GM12801 (cell line): ENCODE data around the gene NEMP2.

Experiments used
- TF ChIP-seq, protein P1 (sequence below): IDR thresholded peaks from one replicate; pipeline ENCODE4 v1.5.1; 2011; ENCODE audit warnings: control low read depth; ENCODE audit not compliant: insufficient read length; ENCODE audit errors: extremely low read depth

The NEMP2 gene, protein sequence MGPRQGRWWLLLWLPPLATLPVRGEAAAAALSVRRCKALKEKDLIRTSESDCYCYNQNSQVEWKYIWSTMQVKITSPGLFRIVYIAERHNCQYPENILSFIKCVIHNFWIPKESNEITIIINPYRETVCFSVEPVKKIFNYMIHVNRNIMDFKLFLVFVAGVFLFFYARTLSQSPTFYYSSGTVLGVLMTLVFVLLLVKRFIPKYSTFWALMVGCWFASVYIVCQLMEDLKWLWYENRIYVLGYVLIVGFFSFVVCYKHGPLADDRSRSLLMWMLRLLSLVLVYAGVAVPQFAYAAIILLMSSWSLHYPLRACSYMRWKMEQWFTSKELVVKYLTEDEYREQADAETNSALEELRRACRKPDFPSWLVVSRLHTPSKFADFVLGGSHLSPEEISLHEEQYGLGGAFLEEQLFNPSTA

DNA sequence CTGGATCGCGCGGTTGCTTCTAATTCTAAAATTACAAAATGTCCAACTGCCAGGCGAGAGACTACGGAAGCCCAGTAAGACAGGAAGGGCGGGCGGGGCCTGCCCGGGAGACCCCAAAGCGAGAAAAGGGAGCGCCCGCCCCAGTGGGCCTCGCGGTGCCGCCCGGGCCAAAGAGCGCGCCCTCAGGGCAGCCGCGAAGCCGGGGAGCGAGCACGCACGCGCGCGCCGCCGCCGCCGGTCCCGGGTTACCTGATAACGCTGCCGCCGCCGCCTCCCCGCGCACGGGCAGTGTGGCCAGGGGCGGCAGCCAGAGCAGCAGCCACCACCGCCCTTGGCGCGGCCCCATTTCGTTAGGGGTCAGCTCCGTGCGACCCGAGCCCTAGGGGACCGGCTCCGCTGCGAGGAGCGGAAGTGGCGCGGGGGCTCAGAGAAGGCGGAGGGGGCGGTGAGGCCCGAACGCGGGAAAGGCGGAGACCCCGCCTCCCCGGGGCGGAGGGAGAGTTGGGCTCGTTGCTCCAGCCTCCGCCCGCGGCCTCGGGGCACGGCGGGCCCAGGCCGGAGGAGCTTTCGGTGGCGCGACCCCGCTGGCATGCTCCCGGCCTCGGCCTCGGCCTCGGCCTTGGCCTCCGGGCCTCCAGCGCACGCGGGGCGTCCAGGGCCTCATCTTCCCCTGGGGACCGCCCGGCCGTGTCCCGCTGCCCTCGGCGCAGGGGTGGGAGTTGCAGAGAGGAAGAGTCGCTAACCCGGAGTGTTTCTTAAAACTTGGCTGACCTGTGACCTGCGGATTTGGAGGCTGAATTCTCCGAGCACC lies at the start of gene NEMP2:
Gene NEMP2 (minus strand): TSS at position 413 of the 811 bp plus-strand sequence. CDS start 67 bp downstream, at position 346.
- TF ChIP-seq, protein P1, sequence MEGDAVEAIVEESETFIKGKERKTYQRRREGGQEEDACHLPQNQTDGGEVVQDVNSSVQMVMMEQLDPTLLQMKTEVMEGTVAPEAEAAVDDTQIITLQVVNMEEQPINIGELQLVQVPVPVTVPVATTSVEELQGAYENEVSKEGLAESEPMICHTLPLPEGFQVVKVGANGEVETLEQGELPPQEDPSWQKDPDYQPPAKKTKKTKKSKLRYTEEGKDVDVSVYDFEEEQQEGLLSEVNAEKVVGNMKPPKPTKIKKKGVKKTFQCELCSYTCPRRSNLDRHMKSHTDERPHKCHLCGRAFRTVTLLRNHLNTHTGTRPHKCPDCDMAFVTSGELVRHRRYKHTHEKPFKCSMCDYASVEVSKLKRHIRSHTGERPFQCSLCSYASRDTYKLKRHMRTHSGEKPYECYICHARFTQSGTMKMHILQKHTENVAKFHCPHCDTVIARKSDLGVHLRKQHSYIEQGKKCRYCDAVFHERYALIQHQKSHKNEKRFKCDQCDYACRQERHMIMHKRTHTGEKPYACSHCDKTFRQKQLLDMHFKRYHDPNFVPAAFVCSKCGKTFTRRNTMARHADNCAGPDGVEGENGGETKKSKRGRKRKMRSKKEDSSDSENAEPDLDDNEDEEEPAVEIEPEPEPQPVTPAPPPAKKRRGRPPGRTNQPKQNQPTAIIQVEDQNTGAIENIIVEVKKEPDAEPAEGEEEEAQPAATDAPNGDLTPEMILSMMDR, result no peak

DNA sequence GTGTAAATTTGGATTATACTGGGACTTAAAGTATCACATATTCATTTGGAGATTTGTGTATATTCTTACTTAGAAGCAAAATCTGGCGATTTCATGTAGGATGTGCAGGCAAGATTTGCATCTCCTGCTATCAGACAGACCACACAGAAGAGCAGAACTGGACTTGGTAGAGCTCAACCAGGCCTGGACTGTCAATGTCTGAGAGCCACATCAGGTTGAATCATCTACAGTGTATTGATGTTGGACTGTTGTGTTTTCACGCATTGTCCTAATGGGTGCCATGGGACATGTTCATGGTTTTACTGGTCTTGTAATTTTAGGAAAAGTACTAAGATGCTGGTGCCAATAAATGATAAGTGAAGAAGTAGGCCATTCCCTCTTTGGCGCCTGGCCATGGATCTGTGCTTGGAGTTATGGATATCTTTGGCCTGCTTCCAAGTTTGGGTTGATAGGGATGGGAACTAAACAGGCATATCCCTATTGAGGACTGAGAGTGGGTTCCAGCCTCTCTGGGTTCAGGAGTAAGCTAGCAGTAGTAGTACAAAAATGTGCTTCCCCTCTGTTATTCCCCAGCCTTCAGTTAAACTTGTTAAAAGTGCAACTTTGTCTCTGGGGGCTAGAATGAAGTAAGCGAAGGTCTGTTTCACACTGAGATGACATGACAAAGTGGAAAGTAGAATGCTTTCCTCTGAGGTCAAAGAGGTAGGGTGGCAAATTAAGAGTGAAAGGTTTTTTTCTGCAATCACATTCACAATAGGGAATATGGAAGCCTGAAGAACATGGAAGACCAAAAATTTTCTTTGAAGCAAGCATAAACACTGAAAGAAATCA lies 49.2 kb upstream of the NEMP2 start:
- TF ChIP-seq, protein P1, result no peak

DNA sequence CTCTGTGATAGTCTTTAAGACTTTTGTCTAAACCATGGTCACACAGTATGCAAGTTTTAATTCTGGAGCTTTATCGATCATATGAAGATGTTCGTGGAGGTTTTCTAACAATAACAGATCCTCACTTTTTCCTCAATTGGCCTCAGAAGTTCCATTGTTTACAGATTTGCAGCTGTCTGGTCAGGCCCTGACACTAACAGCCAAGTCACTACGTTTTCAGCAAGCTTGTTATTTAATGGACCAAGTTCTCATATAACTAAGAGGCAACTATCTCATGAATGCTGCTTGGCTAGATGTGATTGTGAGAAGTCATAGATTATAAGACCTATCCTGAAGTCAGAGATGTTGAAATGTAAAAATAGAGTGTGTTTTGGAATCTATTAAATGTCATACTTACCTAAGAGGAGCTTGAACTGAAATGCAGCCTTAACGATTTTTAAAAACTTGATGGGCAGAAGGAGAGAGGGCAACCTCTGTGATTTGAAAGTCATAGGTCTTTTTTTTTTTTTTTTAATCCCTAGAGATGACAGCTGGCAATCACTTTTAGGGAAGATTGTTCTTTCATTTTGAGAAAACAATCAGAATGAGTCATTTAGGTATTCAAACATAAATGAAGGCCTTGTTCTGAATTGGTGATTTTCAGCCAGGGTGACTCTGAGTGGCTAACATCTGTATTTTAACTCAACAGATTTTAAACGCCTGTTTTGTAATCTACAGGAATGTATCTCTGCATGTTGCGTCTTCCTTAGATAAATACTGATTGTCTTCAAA lies 48.4 kb upstream of the NEMP2 start:
- TF ChIP-seq, protein P1, result no peak

DNA sequence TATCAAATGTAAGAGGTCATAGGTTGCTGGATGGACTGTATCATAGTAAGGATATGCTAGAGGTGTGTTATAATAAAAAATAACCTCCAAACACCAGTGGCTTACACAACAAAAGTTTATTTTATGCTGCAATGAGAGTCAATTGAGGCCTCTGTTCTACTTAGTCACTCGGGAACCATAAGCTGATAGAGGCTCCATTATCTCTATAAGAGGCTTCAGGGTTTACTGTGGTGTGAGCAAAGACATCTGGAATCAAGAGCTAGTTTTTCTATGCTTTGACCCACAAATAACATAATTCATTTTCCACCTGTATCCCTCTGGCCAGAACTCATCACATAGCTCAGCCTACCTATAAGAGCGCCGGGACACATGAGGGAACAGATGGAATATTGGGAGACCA lies 47.5 kb upstream of the NEMP2 start:
- TF ChIP-seq, protein P1, result no peak

DNA sequence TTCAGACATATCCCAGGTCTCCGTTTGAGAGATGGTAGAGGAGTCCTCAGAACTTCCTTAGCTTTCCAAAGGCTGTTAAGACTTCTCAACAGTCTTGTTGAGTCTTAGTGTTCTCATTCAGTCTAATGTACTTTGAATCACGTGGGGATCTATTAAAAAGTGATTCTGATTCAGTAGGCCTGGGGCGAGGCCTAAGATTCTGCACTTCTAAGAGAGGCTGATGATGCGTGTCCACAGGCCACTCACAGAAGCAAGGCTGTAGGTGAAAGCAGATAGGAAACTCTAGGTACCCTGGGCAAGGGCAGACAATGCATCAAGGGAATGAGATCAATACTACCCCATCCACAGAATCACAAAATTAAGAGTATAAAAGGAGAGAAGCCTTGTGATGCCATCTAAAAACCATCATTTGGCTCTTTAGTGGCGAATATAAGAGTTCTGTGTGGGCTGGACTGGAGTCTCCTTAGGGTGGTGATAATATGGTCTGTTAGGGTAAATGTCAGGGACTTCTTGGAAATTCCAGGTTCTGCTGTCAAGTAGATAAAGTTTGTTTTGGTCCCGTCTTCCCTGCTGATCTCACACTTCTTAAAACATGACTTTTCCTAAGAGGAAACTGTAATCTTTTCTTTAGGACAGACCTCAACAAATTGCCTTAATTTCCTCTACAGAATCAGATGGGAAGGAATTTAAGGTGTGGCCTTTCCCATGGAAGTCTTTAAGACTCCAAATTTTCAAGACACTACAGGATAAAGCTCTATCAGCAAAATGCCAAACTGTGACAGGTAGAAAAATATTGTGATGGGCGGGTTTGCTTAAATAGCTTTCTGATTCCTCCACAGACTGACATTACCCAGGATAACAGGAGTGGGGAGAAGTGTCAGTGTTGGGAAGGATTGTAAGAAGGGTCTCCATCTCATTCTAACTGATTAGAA lies 45.7 kb upstream of the NEMP2 start:
- TF ChIP-seq, protein P1, result no peak

DNA sequence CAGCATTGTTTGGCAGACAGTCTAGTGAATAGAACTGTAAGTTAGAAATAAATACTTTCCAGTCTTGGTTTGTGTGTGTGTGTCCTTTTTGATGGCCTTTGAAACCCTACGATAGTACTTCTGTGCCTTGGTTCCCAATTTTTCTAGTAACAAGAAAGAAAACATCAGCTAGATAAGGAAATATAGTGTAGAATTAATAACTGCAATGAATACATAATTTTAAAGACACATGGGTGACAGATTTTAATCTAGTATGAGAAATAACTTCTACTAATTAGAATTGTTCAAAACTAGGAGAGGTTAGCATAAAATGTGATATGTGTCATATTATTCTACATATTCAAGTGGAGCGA lies 44.5 kb upstream of the NEMP2 start:
- TF ChIP-seq, protein P1, result no peak
